GM10248 (cell line): Measurements from ENCODE around the gene EIF1AD.

Experiments used
- CTCF ChIA-PET: fragments of 300-600 bp; sonication (Branson Sonifier 250); formaldehyde crosslinking; extraction: SDS; loops from one replicate; lab custom pipeline; 2021; ENCODE audit warnings: antibody characterized with exemption; lab: Yijun Ruan, JAX
- POLR2A ChIA-PET: fragments of 350-650 bp; sonication (Branson Sonifier 250); formaldehyde crosslinking; extraction: SDS; loops from one replicate; lab custom pipeline; 2020; ENCODE audit warnings: antibody characterized with exemption; lab: Yijun Ruan, JAX
- DNase-seq: peaks from one replicate; pipeline ENCODE4 v3.0.0; 2012; ENCODE audit errors: extremely low spot score
- CTCF ChIP-seq: IDR thresholded peaks from 2 replicates; pipeline ENCODE4 v1.5.1; 2012; ENCODE audit warnings: mild to moderate bottlenecking, low read depth; ENCODE audit errors: extremely low read depth, missing control alignments, control extremely low read depth

EIF1AD gene

DNA sequence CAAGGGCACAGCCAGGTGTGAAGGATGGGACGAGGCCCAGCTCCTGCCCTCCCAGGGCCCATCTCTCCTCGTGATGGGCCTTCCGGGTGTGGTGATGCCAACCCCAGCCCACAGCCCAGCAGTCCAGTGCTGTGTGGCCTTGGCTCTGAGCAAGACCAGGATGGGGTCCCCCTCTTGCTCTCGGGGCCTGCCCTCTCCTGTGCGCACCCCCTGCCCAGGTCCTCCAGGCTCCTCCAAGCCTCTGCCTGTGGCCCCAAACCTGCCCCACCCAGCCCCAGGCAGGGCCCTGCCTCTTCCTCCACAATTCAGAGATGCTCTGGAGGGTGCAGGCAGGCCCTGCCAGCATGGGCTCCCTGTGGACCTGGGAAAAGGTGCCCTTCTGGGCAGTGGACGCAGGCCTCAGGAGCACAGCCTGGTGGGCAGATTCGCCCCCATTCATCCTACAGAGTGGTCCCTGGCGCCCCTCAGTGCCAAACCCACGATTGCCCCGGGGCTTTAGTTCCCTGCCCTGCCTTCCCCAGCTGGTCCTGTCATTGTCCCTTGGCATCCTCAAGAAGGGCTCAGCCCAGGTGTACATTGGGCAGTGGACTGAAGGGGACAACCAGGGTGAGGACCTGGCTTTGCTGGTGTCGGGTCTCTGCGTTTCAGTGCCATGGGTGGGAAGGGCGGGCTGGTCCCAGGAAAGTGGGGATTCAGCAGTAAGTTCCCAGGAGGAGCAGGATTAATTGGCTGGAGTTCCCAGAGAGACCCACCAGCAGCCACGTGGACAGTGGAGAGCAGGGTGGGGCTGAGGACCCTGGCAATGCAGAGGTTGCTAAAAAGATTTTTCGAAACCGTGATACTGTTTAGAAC, 19.8 kb downstream of the EIF1AD start:
- no peak for TF ChIP-seq CTCF
- DNase-seq, result no peak
- ChIA-PET POLR2A (interaction anchor here (0.6 kb wide), 1 partner anchor 73 kb away, joined by 3 read pairs; no protein-coding TSS in a partner anchor), CTCF (interaction anchor here (1.3 to 17.1 kb wide), 2 partner anchors 40 to 98 kb away, joined by 3 to 287 read pairs; partner anchors contain the start of genes CCDC85B, CTSW and FIBP)

GRCh38 chr11:65981101-65981740, 20.7 kb downstream of the EIF1AD start:
- no peak for TF ChIP-seq CTCF
- POLR2A ChIA-PET, result no interaction called here
- CTCF ChIA-PET, result interaction anchor here (1.3 to 17.1 kb wide), 3 partner anchors 8 to 97 kb away, joined by 3 to 287 read pairs (median 17); partner anchors contain the start of genes CCDC85B, CTSW and FIBP
- no peak for DNase-seq

- no peak for DNase-seq
- ChIA-PET POLR2A (interaction anchor here (0.7 kb wide), 1 partner anchor 79 kb away, joined by 3 read pairs; the partner anchor contains the start of gene FOSL1), CTCF (interaction anchor here (1.0 to 3.3 kb wide), 6 partner anchors 10 to 200 kb away, joined by 3 to 17 read pairs (median 4); partner anchors contain the start of genes FIBP and MUS81)
- no peak for TF ChIP-seq CTCF
Observed at GRCh38 chr11:65979261-65979759, 22.6 kb downstream of the EIF1AD start.

- ChIA-PET CTCF (interaction anchor here (1.2 to 3.3 kb wide), 4 partner anchors 10 to 119 kb away, joined by 3 to 17 read pairs (median 4); partner anchors contain the start of genes FIBP and MUS81), POLR2A (interaction anchor here (0.7 kb wide), 1 partner anchor 78 kb away, joined by 3 read pairs; the partner anchor contains the start of gene FOSL1)
- DNase-seq, result no peak
- no peak for TF ChIP-seq CTCF
Observed at GRCh38 chr11:65978391-65979238, 23.3 kb downstream of the EIF1AD start.

- POLR2A ChIA-PET, result no interaction called here
- no peak for DNase-seq
- TF ChIP-seq CTCF, result no peak
- CTCF ChIA-PET, result interaction anchor here (1.0 to 3.3 kb wide), 4 partner anchors 11 to 89 kb away, joined by 3 to 17 read pairs (median 5); partner anchors contain the start of gene FIBP
Observed at GRCh38 chr11:65977621-65978390, 24.2 kb downstream of the EIF1AD start.
